Stomach (tissue), 9 donors: ENCODE data around the gene SMYD4. TPM values are rescaled to one million over a fixed set of nuclear protein-coding genes. Genes with fewer than 3 reads are reported as not detected.
"Not testable (repeated sequence)": the region's sequence is repeated elsewhere in the genome, so short reads cannot be mapped to it uniquely, and the experiment has no call there.

Experiments
- DNase-seq, 2 donors: peaks; one replicate each; pipeline versions ENCODE4 v3.0.0 to v3.0.0-alpha.2; 2013 to 2019
- H3K27ac ChIP-seq, 5 donors: fragments of 200-600 bp in 4 of 5; sonication (generic) in 4 of 5; one replicate each; pipeline ENCODE4 v1.5.1; 2013 to 2019; ENCODE audit warnings: mild to moderate bottlenecking in 1 of 5, moderate library complexity in 1 of 5
- H3K27me3 ChIP-seq, 3 donors: fragments of 200-600 bp; sonication (generic); one replicate each; pipeline ENCODE4 v1.5.1; 2017 to 2019; ENCODE audit warnings: mixed run types in 1 of 3
- H3K36me3 ChIP-seq, 4 donors: fragments of 200-600 bp; sonication (generic); 1 replicate in 3 of 4; 2 replicates in 1 of 4; pipeline ENCODE4 v1.5.1; 2016 to 2019
- H3K4me1 ChIP-seq, 4 donors: fragments of 200-600 bp; sonication (generic); one replicate each; pipeline ENCODE4 v1.5.1; 2016 to 2019
- H3K4me3 ChIP-seq, 4 donors: fragments of 200-600 bp; sonication (generic) in 3 of 4; one replicate each; pipeline ENCODE4 v1.5.1; 2016 to 2019; ENCODE audit warnings: mild to moderate bottlenecking in 1 of 4
- H3K9me3 ChIP-seq, 4 donors: fragments of 200-600 bp; sonication (generic); one replicate each; pipeline ENCODE4 v1.5.1; 2016 to 2019
- CTCF ChIP-seq, 7 experiments: fragments of 450-650 bp in 4 of 7; fragments of 200-600 bp in 3 of 7; sonication (generic) in 3 of 7; IDR thresholded peaks; one replicate each; pipeline ENCODE4 v1.5.1; 2016 to 2019; ENCODE audit warnings: antibody characterized with exemption in 7 of 7, control low read depth in 2 of 7, mild to moderate bottlenecking in 1 of 7
- EP300 ChIP-seq: sonication (generic); formaldehyde crosslinking; IDR thresholded peaks from one replicate; pipeline ENCODE4 v1.6.1; 2017; ENCODE audit warnings: antibody characterized with exemption
- POLR2A ChIP-seq, 4 donors: fragments of 450-650 bp; IDR thresholded peaks; one replicate each; pipeline ENCODE4 v1.6.1; 2016; ENCODE audit warnings: antibody characterized with exemption in 4 of 4, control low read depth in 2 of 4, mild to moderate bottlenecking in 1 of 4, moderate library complexity in 1 of 4
- POLR2AphosphoS5 ChIP-seq, 3 donors: sonication (generic); formaldehyde crosslinking; IDR thresholded peaks; one replicate each; pipeline ENCODE4 v1.6.1; 2016; ENCODE audit warnings: antibody characterized with exemption in 3 of 3
- WGBS, 5 donors: extraction: QIAGEN DNeasy Blood & Tissue Kit in 3 of 5; methylation state at CpG; one replicate each; pipeline versions ENCODE4 v1.1.5 to v1.1.7; 2013 to 2018; 5-methylcytosine and 5-hydroxymethylcytosine counted together
- intact Hi-C: fragments of 100-400 bp; cut with DNase I; formaldehyde crosslinking; loops from one replicate; pipeline ENCODE4 v1.15.1; 2023; ENCODE audit warnings: low total_unique reads
- polyA plus RNA-seq, 3 donors: library from polyadenylated mRNA; stranded (reverse); fragments of 200-250 nt; gene quantifications; one replicate each; pipeline ENCODE4 v1.2.3, GENCODE V29; 2013
- total RNA-seq, 5 donors: library from RNA; depleted of rRNA; stranded (reverse); fragments of >200 nt; gene quantifications; one replicate each; pipeline versions ENCODE4 v1.1.0 to v1.2.3, GENCODE V29; 2014 to 2016
- donor health status: healthy with polysubstance abuse.
- donor health status: Bipolar disorder and iron deficiency.
- donor health status: healthy.

Gene SMYD4
- total and polyA plus RNA-seq, 8 donors = 2.7 to 21.0 (median 6.0) TPM

- Histone ChIP-seq H3K27ac (no peak overlapping the region), H3K36me3 (peaks cover 18 to 71% (median 69%) of the 10 kb centered on the region in 4 donors), H3K4me1 (peaks cover 0 to 16% (median 6%) of the 10 kb centered on the region in 4 donors), H3K27me3 (no peaks in the 10 kb centered on the region), H3K4me3 (no peak overlapping the region), H3K9me3 (no peaks in the 10 kb centered on the region)
- TF ChIP-seq POLR2AphosphoS5 (IDR thresholded peaks at IDR 0.05) = no peak
- no peak for TF ChIP-seq EP300
- TF ChIP-seq CTCF (IDR thresholded peaks at IDR 0.05) = no peak
- no peak for TF ChIP-seq POLR2A (IDR thresholded peaks at IDR 0.05)
- intact Hi-C loops = no loop called here
- DNase-seq = peak in 1 of 2 donors; percentile 26
- 76 to 85% (median 79%) methylated on average over 4 of the region's 4 CpGs for WGBS, 5 donors
These were observed 29.0 kb downstream of the SMYD4 start for GRCh38 chr17:1800712-1801111.

GRCh38 chr17:1800240-1800639, 29.5 kb downstream of the SMYD4 start:
- DNase-seq = no peak
- no peaks in the 10 kb centered on the region for H3K9me3 ChIP-seq
- no peak overlapping the region for H3K27ac ChIP-seq
- no peak overlapping the region for H3K4me3 ChIP-seq
- intact Hi-C loops = no loop called here
- no peak for TF ChIP-seq POLR2AphosphoS5 (IDR thresholded peaks at IDR 0.05)
- no peak for TF ChIP-seq CTCF (IDR thresholded peaks at IDR 0.05)
- TF ChIP-seq EP300 = no peak
- no peak for TF ChIP-seq POLR2A (IDR thresholded peaks at IDR 0.05)
- H3K27me3 ChIP-seq = no peaks in the 10 kb centered on the region
- peaks cover 0 to 16% (median 6%) of the 10 kb centered on the region in 4 donors for H3K4me1 ChIP-seq
- H3K36me3 ChIP-seq = peaks cover 18 to 70% (median 66%) of the 10 kb centered on the region in 4 donors
- 91 to 97% (median 96%) methylated on average over 7 of the region's 7 CpGs for WGBS, 5 donors

- 87 to 97% (median 93%) methylated on average over 8 of the region's 8 CpGs for WGBS, 5 donors
These were observed 31.9 kb downstream of the SMYD4 start for GRCh38 chr17:1797846-1798245.

GRCh38 chr17:1797323-1797722, 32.4 kb downstream of the SMYD4 start:
- TF ChIP-seq POLR2A (IDR thresholded peaks at IDR 0.05) (no peak), EP300 (no peak), POLR2AphosphoS5 (IDR thresholded peaks at IDR 0.05) (no peak), CTCF (IDR thresholded peaks at IDR 0.05) (no peak)
- intact Hi-C loops = no loop called here
- 62 to 71% (median 65%) methylated on average over 3 of the region's 3 CpGs for WGBS, 5 donors
- Histone ChIP-seq H3K27ac (peak overlapping the region in 2 of 5 donors; percentile 41 to 77), H3K27me3 (no peaks in the 10 kb centered on the region), H3K4me1 (peaks cover 0 to 16% (median 6%) of the 10 kb centered on the region in 4 donors), H3K4me3 (no peak overlapping the region), H3K9me3 (no peaks in the 10 kb centered on the region), H3K36me3 (peaks cover 12 to 43% (median 41%) of the 10 kb centered on the region in 4 donors)
- DNase-seq = no peak

More at GRCh38 chr17:1797846-1798245, 31.9 kb downstream of the SMYD4 start:
- H3K9me3 ChIP-seq, intact Hi-C loops, H3K27me3 ChIP-seq, H3K4me3 ChIP-seq, DNase-seq: not testable (repeated sequence)
- Histone ChIP-seq H3K27ac (peak overlapping the region in 1 of 5 donors; percentile 77), H3K4me1 (peaks cover 0 to 16% (median 6%) of the 10 kb centered on the region in 4 donors), H3K36me3 (peaks cover 12 to 46% (median 44%) of the 10 kb centered on the region in 4 donors)

- peaks cover 0 to 16% (median 6%) of the 10 kb centered on the region in 4 donors for H3K4me1 ChIP-seq
- no peak for DNase-seq
- H3K4me3 ChIP-seq = no peak overlapping the region
- peak overlapping the region in 2 of 5 donors; percentile 29 to 77 for H3K27ac ChIP-seq
- peaks cover 12 to 43% (median 40%) of the 10 kb centered on the region in 4 donors for H3K36me3 ChIP-seq
- WGBS, 5 donors = 19 to 44% (median 26%) methylated on average over 1 of the region's 1 CpG
- intact Hi-C loops = no loop called here
- TF ChIP-seq EP300 = no peak
- TF ChIP-seq CTCF (IDR thresholded peaks at IDR 0.05) = no peak
- no peak for TF ChIP-seq POLR2A (IDR thresholded peaks at IDR 0.05)
- TF ChIP-seq POLR2AphosphoS5 (IDR thresholded peaks at IDR 0.05) = peak in 1 of 3 donors; percentile 50
- H3K27me3 ChIP-seq = no peaks in the 10 kb centered on the region
- H3K9me3 ChIP-seq = no peaks in the 10 kb centered on the region
These were observed 32.9 kb downstream of the SMYD4 start for GRCh38 chr17:1796800-1797199.
